Adrenal gland (tissue), 12 donors: ENCODE measurements around the gene GPSM1. TPM values are rescaled to one million over a fixed set of nuclear protein-coding genes. Genes with fewer than 3 reads are reported as not detected.

Experiments used
- DNase-seq, 7 donors: peaks; one replicate each; pipeline ENCODE4 v3.0.0-alpha.2; 2019 to 2020
- H3K27ac ChIP-seq, 5 donors: fragments of 200-600 bp; sonication (generic) in 4 of 5; 1 replicate in 3 of 5; 2 replicates in 2 of 5; pipeline versions ENCODE4 v1.5.1 to v1.8.0; 2016 to 2020; ENCODE audit warnings: mild to moderate bottlenecking in 1 of 5
- H3K27me3 ChIP-seq: fragments of 200-600 bp; 2 replicates; pipeline ENCODE4 v1.8.0; 2021
- H3K36me3 ChIP-seq, 2 donors: fragments of 200-600 bp; replicated peaks in 1 of 2; 1 replicate in 1 of 2; 2 replicates in 1 of 2; pipeline versions ENCODE4 v1.5.1 to v1.8.0; 2018 to 2022
- H3K4me1 ChIP-seq, 2 donors: fragments of 200-600 bp; replicated peaks in 1 of 2; 1 replicate in 1 of 2; 2 replicates in 1 of 2; pipeline versions ENCODE4 v1.5.1 to v1.8.0; 2018 to 2021
- H3K4me3 ChIP-seq, 4 donors: fragments of 200-600 bp; sonication (generic) in 3 of 4; one replicate each; pipeline ENCODE4 v1.5.1; 2016 to 2018
- H3K9me3 ChIP-seq, 3 donors: fragments of 200-600 bp; sonication (generic) in 1 of 3; replicated peaks in 1 of 3; 1 replicate in 2 of 3; 2 replicates in 1 of 3; pipeline versions ENCODE4 v1.5.1 to v1.8.0; 2016 to 2021
- CTCF ChIP-seq, 6 experiments: fragments of 450-650 bp in 4 of 6; fragments of 200-600 bp in 2 of 6; sonication (generic) in 1 of 6; IDR thresholded peaks; 1 replicate in 5 of 6; 2 replicates in 1 of 6; pipeline versions ENCODE4 v1.5.1 to v1.8.0; 2016 to 2021; ENCODE audit warnings: antibody characterized with exemption in 6 of 6, mild to moderate bottlenecking in 2 of 6, moderate library complexity in 1 of 6
- POLR2A ChIP-seq, 2 donors: fragments of 450-650 bp; IDR thresholded peaks; one replicate each; pipeline ENCODE4 v1.6.1; 2017; ENCODE audit warnings: antibody characterized with exemption in 2 of 2, mild to moderate bottlenecking in 2 of 2, moderate library complexity in 1 of 2
- WGBS, 4 donors: extraction: QIAGEN DNeasy Blood & Tissue Kit in 2 of 4; methylation state at CpG; one replicate each; pipeline versions ENCODE4 v1.1.5 to v1.1.7; 2013 to 2017; 5-methylcytosine and 5-hydroxymethylcytosine counted together
- intact Hi-C, 2 donors: fragments of 100-400 bp; cut with DNase I; formaldehyde crosslinking; loops; one replicate each; pipeline versions ENCODE4 v1.14.1 to v1.15.0; 2022 to 2023
- polyA plus RNA-seq, 3 donors: library from polyadenylated mRNA; stranded (reverse); fragments of 200-250 nt in 2 of 3; fragments of 350-450 nt in 1 of 3; fragmentation: Illumina TruSeq in 1 of 3; extraction: RNeasy Lipid Tissue Mini Kit (QIAGEN cat#74804) in 1 of 3; gene quantifications; one replicate each; pipeline ENCODE4 v1.2.3, GENCODE V29; 2013 to 2014
- total RNA-seq, 9 donors: library from RNA; depleted of rRNA in 4 of 9; stranded (reverse); fragments of >200 nt in 4 of 9; fragments of 120-200 nt in 1 of 9; fragmentation: NEBNext Ultra II Directional in 1 of 9; extraction: Animal tissue kit (Norgen Biotek cat#: 25700) in 1 of 9; gene quantifications; one replicate each; pipeline versions ENCODE4 v1.1.0 to v1.2.4, GENCODE V29; 2013 to 2023
- donor health status: healthy with polysubstance abuse.
- donor health status: Bipolar disorder and iron deficiency.
- donor health status: DM: yes; HTN: yes; CAD: no.
- donor health status: DM: no; HTN: no; CAD: no.
- donor health status: DM: no; HTN: no; CAD: no.
- donor health status: DM: yes; HTN: yes; CAD: no.

GPSM1 gene
- total and polyA plus RNA-seq, 12 donors: 2.9 to 50.4 (median 17.2) TPM

- no peak for TF ChIP-seq POLR2A (IDR thresholded peaks at IDR 0.05)
- no peak for TF ChIP-seq CTCF (IDR thresholded peaks at IDR 0.05)
- Histone ChIP-seq H3K36me3 (peaks cover 0 to 40% of the 10 kb centered on the region in 2 donors), H3K9me3 (no peaks in the 10 kb centered on the region), H3K27ac (no peak overlapping the region), H3K4me1 (no peaks in the 10 kb centered on the region), H3K27me3 (no peaks in the 10 kb centered on the region), H3K4me3 (no peak overlapping the region)
- peak in 2 of 7 donors; percentile 8 to 34 for DNase-seq
- WGBS, 4 donors: 66 to 79% (median 75%) methylated on average over 13 to 28 of the region's 28 CpGs
- intact Hi-C loops: no loop called here
Measured at GRCh38 chr9:136378170-136379002, 51.0 kb downstream of the GPSM1 start.

- Histone ChIP-seq H3K9me3 (no peaks in the 10 kb centered on the region), H3K36me3 (peaks cover 0 to 43% of the 10 kb centered on the region in 2 donors), H3K4me1 (no peaks in the 10 kb centered on the region), H3K27ac (no peak overlapping the region), H3K27me3 (no peaks in the 10 kb centered on the region), H3K4me3 (no peak overlapping the region)
- TF ChIP-seq CTCF (IDR thresholded peaks at IDR 0.05): no peak
- no peak for TF ChIP-seq POLR2A (IDR thresholded peaks at IDR 0.05)
- no peak for DNase-seq
- WGBS, 4 donors: 79 to 100% (median 87%) methylated on average over 1 to 18 of the region's 18 CpGs
- intact Hi-C loops: no loop called here
Measured at GRCh38 chr9:136379003-136379287, 51.6 kb downstream of the GPSM1 start.

- Histone ChIP-seq H3K36me3 (peaks cover 0 to 47% of the 10 kb centered on the region in 2 donors), H3K27ac (no peak overlapping the region), H3K4me3 (no peak overlapping the region), H3K4me1 (no peaks in the 10 kb centered on the region), H3K9me3 (no peaks in the 10 kb centered on the region), H3K27me3 (no peaks in the 10 kb centered on the region)
- no peak for DNase-seq
- intact Hi-C loops: no loop called here
- WGBS, 4 donors: 90 to 97% (median 96%) methylated on average over 2 to 11 of the region's 11 CpGs; no CpG with 5 or more reads in 1 of the 4 donors
- TF ChIP-seq CTCF (IDR thresholded peaks at IDR 0.05) (no peak), POLR2A (IDR thresholded peaks at IDR 0.05) (no peak)
Measured at GRCh38 chr9:136379401-136379800, 52.1 kb downstream of the GPSM1 start.

GRCh38 chr9:136379891-136380290 is 52.6 kb downstream of the GPSM1 start:
- H3K27ac ChIP-seq: no peak overlapping the region
- no peaks in the 10 kb centered on the region for H3K27me3 ChIP-seq
- no peaks in the 10 kb centered on the region for H3K9me3 ChIP-seq
- WGBS, 4 donors: 88 to 95% (median 88%) methylated on average over 5 to 11 of the region's 11 CpGs; no CpG with 5 or more reads in 1 of the 4 donors
- H3K4me1 ChIP-seq: no peaks in the 10 kb centered on the region
- peaks cover 0 to 49% of the 10 kb centered on the region in 2 donors for H3K36me3 ChIP-seq
- TF ChIP-seq CTCF (IDR thresholded peaks at IDR 0.05): no peak
- no peak for TF ChIP-seq POLR2A (IDR thresholded peaks at IDR 0.05)
- intact Hi-C loops: no loop called here
- no peak overlapping the region for H3K4me3 ChIP-seq
- DNase-seq: no peak
